ENCODE results near the gene ZNF511.

The ZNF511 gene

DNA sequence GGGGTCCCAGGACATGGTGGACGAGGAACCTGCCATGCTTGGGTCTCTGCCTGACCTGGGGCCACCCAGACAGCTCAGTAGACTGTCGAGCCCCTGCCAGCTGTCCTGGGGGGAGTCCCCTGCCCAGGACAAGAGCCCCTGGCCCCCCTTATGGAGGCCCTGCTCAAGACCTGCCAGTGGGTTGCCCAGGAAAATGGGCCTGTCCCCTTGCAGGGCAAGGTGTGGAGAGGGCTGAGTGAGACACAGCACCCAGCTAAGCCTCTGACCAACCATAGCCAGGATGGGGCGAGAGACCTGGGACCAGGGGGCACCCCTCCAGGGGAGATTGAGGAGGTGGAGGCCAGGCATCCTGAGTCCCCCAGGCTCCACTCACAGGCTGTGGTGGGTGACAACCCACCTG, 47.3 kb downstream of the ZNF511 start:
- DNase-seq: no peak

- no peak for DNase-seq
Observed at GRCh38 chr10:133356549-133357284, 48.0 kb downstream of the ZNF511 start.

GRCh38 chr10:133357285-133358161, 48.8 kb downstream of the ZNF511 start, which contains the start of gene FUOM:
Gene FUOM (minus strand): TSS chr10:133358019. CDS start chr10:133358007, 12 bp downstream.
- DNase-seq: peak; percentile 60

DNA sequence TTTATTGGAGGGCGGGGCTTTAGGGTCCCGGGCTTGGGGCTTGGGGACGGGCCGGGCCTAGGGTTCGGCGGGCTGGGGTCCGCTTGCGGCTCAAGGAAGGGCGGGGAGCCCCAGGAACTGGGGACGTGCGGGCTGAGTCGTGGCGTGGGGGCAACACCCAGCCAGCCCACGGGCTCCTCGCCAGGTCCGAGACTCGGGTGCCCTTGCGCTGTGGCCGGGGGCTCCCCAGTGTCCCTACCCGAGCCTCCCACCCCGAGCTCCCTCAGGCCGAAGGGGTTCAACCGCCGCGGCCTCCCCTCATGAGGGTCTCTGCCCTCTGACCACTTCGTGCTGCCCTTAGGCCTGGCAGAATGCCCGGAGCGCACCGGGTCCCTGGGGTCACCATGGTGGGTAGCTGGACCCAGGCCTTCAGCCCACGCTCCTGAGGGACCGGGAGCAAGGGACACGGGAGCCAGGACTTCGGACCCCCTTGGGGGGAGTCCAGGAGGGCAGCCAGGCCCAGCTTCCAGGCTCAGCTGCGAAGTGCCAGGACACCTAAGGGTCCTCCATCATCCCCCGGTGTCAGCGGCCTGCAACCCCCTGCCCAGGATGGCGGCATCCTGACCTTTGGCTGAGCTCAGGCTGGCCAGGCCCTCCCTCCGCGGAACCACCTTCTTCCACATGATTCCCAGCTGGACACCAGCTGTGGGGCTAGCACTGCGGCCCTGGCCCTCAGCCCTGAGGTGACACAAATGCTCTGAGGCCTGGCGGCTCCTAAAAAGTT, 49.6 kb downstream of the ZNF511 start:
- DNase-seq: no peak

DNA sequence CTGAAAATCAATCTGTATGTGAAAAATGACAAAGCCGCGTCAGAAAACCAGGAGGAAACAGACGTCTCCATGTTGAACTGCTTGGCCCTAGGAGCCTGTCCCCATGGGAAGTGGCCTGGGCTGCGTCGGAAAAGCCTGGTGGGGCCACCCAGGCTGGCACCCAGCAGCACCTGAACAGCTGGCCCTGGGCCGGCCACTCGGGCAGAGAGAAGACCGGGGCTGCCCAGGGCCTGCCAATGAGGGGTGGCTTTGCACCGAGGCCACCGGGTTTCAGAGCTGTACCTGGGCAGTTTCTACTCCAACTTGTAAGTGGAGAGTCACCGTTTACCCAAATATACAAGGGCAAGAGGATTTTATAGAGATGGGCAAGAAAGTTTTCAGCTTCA, 50.2 kb downstream of the ZNF511 start:
- no peak for DNase-seq

GRCh38 chr10:133359554-133359971, 50.8 kb downstream of the ZNF511 start:
- peak; percentile 20 for DNase-seq

DNA sequence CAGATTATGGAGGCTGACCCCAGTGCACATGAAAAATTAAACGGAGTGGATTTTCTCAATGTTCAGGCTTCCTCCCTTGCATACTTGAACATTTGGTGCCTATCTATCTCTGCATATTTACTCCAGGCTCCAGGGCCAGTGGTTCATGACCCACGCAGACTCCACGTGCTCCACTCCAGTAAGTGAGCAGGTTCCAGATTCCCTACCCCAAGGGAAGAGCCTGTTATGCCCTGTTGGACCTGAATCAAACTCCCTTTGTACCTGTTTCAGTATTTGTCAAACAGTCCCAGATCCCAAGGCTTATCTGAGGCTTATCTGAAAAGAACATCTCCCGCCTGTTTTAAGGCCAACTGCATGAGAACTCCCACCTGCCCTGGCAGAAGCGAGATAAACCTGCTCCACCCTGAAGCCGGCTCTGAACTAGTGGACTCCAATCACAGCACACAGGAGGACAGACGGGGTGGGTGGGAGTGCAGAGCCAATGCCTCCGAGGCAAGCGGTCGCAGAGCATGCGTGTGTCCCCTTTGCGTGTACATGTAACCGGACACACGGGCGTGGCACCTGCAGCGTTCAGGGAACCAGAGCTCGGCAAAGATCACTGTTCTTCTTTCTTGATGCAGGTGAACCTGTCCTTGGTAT, 51.4 kb downstream of the ZNF511 start:
- DNase-seq: no peak

DNA sequence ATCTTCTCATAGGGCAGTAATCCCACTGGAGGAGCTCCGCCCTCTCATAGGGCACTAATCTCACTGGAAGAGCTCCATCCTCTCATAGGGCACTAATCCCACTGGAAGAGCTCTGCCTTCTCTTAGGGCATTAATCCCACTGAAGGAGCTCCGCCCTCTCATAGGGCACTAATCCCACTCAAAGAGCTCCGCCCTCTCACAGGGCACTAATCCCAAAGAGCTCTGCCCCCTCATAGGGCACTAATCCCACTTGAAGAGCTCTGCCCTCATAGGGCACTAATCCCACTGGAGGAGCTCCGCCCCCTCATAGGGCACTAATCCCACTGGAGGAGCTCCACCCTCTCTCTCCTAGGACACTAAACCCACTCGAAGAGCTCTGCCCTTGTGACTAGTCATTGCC, 52.5 kb downstream of the ZNF511 start:
- DNase-seq: no peak

GRCh38 chr10:133361773-133362441, 53.2 kb downstream of the ZNF511 start:
- no peak for DNase-seq
